Neural cell (in vitro differentiated cells): ENCODE results near the gene PRND. TPM values are rescaled to one million over a fixed set of nuclear protein-coding genes. Genes with fewer than 3 reads are reported as not detected.

Experiments used
- H2AFZ ChIP-seq: fragments of 200-600, 300-800 bp; sonication (generic), shearing (Covaris generic); 2 replicates; pipeline ENCODE4 v1.6.0; 2014; ENCODE audit warnings: low read depth, mild to moderate bottlenecking, antibody characterized with exemption, low read length, moderate library complexity
- H3F3A ChIP-seq: fragments of 200-600 bp; shearing (Covaris generic); 2 replicates; pipeline ENCODE4 v1.6.1; 2016; ENCODE audit warnings: mild to moderate bottlenecking, moderate library complexity, mixed read lengths, antibody characterized with exemption, low read length; ENCODE audit not compliant: insufficient read depth, poor library complexity, severe bottlenecking
- H3K27ac ChIP-seq: fragments of 200-600, 300-800 bp; sonication (generic), shearing (Covaris generic); 2 replicates; pipeline ENCODE4 v1.5.1; 2014; ENCODE audit warnings: mild to moderate bottlenecking, low read length, moderate library complexity
- H3K27me3 ChIP-seq: fragments of 300-800, 200-600 bp; sonication (generic), shearing (Covaris generic); 2 replicates; pipeline ENCODE4 v1.6.0; 2014; ENCODE audit warnings: mild to moderate bottlenecking, low read depth, low read length, moderate library complexity; ENCODE audit not compliant: insufficient read depth
- H3K36me3 ChIP-seq: fragments of 300-800, 200-600 bp; sonication (generic), shearing (Covaris generic); 2 replicates; pipeline ENCODE4 v1.5.1; 2014; ENCODE audit warnings: mild to moderate bottlenecking, antibody characterized with exemption, low read length, moderate library complexity; ENCODE audit not compliant: insufficient read depth
- H3K4me2 ChIP-seq: fragments of 300-800, 200-600 bp; sonication (generic), shearing (Covaris generic); 2 replicates; pipeline ENCODE4 v1.6.0; 2014; ENCODE audit warnings: mild to moderate bottlenecking, low read length
- H3K4me3 ChIP-seq: fragments of 300-800, 200-600 bp; sonication (generic), shearing (Covaris generic); 2 replicates; pipeline ENCODE4 v1.5.1; 2014; ENCODE audit warnings: mild to moderate bottlenecking, low read length, moderate library complexity
- H3K79me2 ChIP-seq: fragments of 200-600 bp; shearing (Covaris generic); replicated peaks from 2 replicates; pipeline ENCODE4 v1.6.0; 2014; ENCODE audit warnings: mild to moderate bottlenecking, low read length, moderate library complexity; ENCODE audit not compliant: insufficient read depth
- H3K9ac ChIP-seq: fragments of 300-800, 200-600 bp; sonication (generic), shearing (Covaris generic); 2 replicates; pipeline ENCODE4 v1.6.1; 2016; ENCODE audit warnings: mild to moderate bottlenecking, low read length, mixed read lengths
- H3K9me2 ChIP-seq: fragments of 200-600 bp; shearing (Covaris generic); 2 replicates; pipeline ENCODE4 v1.6.1; 2016; ENCODE audit warnings: mild to moderate bottlenecking, low read length, mixed read lengths; ENCODE audit not compliant: insufficient read depth
- H3K9me3 ChIP-seq: fragments of 200-600, 300-800 bp; sonication (generic), shearing (Covaris generic); 2 replicates; pipeline ENCODE4 v1.6.1; 2016; ENCODE audit warnings: mild to moderate bottlenecking, mixed run types, low read length, moderate library complexity, mixed read lengths
- H4K20me1 ChIP-seq: fragments of 200-600 bp; shearing (Covaris generic); 2 replicates; pipeline ENCODE4 v1.6.1; 2016; ENCODE audit warnings: mild to moderate bottlenecking, mixed run types; ENCODE audit not compliant: insufficient read depth
- EZH2 ChIP-seq: fragments of 200-600, 300-800 bp; shearing (Covaris generic), sonication (generic); IDR thresholded peaks from 2 replicates; pipeline ENCODE4 v1.6.1; 2014; ENCODE audit warnings: antibody characterized with exemption, low read length, borderline replicate concordance, mild to moderate bottlenecking; ENCODE audit not compliant: insufficient read depth, poor library complexity, severe bottlenecking
- MXI1 ChIP-seq: fragments of 450-650 bp; conservative IDR thresholded peaks from 2 replicates; pipeline ENCODE4 v1.6.1; 2014; ENCODE audit warnings: antibody characterized with exemption, mild to moderate bottlenecking; ENCODE audit not compliant: poor library complexity, severe bottlenecking
- POLR2AphosphoS5 ChIP-seq: IDR thresholded peaks from 2 replicates; pipeline ENCODE4 v1.6.1; 2012
- RAD21 ChIP-seq: fragments of 450-650 bp; conservative IDR thresholded peaks from 2 replicates; pipeline ENCODE4 v1.6.1; 2014; ENCODE audit warnings: antibody characterized with exemption, mild to moderate bottlenecking, moderate library complexity
- SMC3 ChIP-seq: fragments of 450-650 bp; conservative IDR thresholded peaks from 2 replicates; pipeline ENCODE4 v1.6.1; 2014; ENCODE audit warnings: antibody characterized with exemption, mild to moderate bottlenecking, moderate library complexity; ENCODE audit not compliant: poor library complexity
- TAF1 ChIP-seq: IDR thresholded peaks from 2 replicates; pipeline ENCODE4 v1.6.1; 2012; ENCODE audit warnings: low read depth
- polyA plus RNA-seq: library from polyadenylated mRNA; depleted of rRNA; stranded (reverse); fragments of >200 nt; gene quantifications from 2 replicates; pipeline ENCODE4 v1.2.3, GENCODE V29; 2014
- TF ChIP-seq, protein P1 (sequence below): fragments of 450-650 bp; IDR thresholded peaks from 2 replicates; pipeline ENCODE4 v1.5.1; 2014; ENCODE audit warnings: antibody characterized with exemption, mild to moderate bottlenecking, moderate library complexity; ENCODE audit not compliant: poor library complexity, severe bottlenecking
- TF ChIP-seq, protein P2 (sequence below): IDR thresholded peaks from 2 replicates; pipeline ENCODE4 v1.6.1; 2012; ENCODE audit warnings: borderline replicate concordance

The PRND gene
- polyA plus RNA-seq, 1 donor from 2014 or later = not detected

DNA sequence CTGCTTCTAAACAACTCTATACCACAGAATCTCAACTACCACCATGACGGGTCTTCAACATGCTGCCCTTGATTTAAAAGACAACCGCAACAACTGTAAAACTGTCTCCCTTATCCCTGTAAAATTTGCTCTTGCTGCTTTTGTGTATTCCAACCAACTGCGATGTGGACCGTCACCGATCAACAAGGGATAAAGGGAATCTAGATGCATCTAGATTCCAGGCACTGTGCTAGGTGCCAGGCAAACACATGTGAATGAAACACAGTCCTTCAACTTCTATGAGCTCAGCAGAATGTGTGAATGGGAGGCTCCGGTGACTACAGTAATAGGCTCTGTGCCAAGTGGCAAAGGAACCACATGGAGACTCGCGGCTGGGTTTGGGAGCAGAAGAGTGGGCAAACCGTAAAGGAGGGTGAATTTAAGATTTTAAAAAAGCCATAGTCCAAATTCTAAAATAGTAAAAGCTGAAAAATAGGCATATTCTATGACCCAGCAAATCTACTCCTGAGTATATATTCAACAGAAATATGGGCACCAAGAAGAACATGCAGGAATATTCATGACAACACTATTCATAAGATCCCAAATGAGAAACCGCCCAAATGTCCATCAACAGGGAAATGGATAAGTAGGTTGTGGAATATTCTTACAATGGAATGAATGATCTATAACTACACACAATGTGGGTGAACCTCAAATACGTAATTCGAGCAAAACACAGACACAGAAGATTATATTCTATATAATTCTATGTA is 3.7 kb upstream of the PRND start:
- H3K4me3 ChIP-seq = no peak overlapping the region
- no peaks in the 10 kb centered on the region for H3K9me2 ChIP-seq
- no peaks in the 10 kb centered on the region for H3F3A ChIP-seq
- no peaks in the 10 kb centered on the region for H3K36me3 ChIP-seq
- no peak overlapping the region for H2AFZ ChIP-seq
- no peak overlapping the region for H3K9ac ChIP-seq
- H3K9me3 ChIP-seq = no peaks in the 10 kb centered on the region
- no peak overlapping the region for H3K4me2 ChIP-seq
- H3K27me3 ChIP-seq = no peaks in the 10 kb centered on the region
- H3K79me2 ChIP-seq = no peaks in the 10 kb centered on the region
- H3K27ac ChIP-seq = no peak overlapping the region
- TF ChIP-seq MXI1 (no peak), TAF1 (no peak)
- H4K20me1 ChIP-seq = no peaks in the 10 kb centered on the region

DNA sequence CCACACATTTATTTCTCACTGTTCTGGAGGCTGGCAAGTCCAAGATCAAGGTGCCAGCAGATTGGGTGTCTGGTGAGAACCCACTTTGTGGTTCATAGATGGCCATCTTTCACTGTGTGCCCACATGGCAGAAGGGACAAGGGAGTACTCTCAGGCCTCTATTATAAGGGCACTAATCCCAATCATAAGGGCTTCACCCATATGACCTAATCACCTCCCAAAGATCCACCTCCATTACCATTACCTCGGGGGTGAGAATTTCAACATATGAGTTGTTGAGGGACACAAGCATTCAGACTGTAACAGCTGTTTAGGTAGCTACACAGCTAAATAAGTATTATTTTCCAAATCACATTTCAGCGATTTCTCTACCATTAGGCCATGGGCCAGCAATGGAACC is 2.5 kb upstream of the PRND start:
- Histone ChIP-seq H3K4me2 (no peak overlapping the region), H3K9me3 (no peaks in the 10 kb centered on the region), H3F3A (no peaks in the 10 kb centered on the region), H3K9me2 (no peaks in the 10 kb centered on the region), H4K20me1 (no peaks in the 10 kb centered on the region), H3K27me3 (no peaks in the 10 kb centered on the region), H3K27ac (no peak overlapping the region), H3K79me2 (no peaks in the 10 kb centered on the region), H2AFZ (no peak overlapping the region), H3K9ac (no peak overlapping the region), H3K4me3 (no peak overlapping the region), H3K36me3 (no peaks in the 10 kb centered on the region)
- TF ChIP-seq RAD21 = no peak
- no peak for TF ChIP-seq SMC3
- TF ChIP-seq, protein P1, sequence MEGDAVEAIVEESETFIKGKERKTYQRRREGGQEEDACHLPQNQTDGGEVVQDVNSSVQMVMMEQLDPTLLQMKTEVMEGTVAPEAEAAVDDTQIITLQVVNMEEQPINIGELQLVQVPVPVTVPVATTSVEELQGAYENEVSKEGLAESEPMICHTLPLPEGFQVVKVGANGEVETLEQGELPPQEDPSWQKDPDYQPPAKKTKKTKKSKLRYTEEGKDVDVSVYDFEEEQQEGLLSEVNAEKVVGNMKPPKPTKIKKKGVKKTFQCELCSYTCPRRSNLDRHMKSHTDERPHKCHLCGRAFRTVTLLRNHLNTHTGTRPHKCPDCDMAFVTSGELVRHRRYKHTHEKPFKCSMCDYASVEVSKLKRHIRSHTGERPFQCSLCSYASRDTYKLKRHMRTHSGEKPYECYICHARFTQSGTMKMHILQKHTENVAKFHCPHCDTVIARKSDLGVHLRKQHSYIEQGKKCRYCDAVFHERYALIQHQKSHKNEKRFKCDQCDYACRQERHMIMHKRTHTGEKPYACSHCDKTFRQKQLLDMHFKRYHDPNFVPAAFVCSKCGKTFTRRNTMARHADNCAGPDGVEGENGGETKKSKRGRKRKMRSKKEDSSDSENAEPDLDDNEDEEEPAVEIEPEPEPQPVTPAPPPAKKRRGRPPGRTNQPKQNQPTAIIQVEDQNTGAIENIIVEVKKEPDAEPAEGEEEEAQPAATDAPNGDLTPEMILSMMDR = no peak
- TF ChIP-seq POLR2AphosphoS5 = no peak
- no peak for TF ChIP-seq TAF1
- no peak for TF ChIP-seq EZH2
- TF ChIP-seq, protein P2, sequence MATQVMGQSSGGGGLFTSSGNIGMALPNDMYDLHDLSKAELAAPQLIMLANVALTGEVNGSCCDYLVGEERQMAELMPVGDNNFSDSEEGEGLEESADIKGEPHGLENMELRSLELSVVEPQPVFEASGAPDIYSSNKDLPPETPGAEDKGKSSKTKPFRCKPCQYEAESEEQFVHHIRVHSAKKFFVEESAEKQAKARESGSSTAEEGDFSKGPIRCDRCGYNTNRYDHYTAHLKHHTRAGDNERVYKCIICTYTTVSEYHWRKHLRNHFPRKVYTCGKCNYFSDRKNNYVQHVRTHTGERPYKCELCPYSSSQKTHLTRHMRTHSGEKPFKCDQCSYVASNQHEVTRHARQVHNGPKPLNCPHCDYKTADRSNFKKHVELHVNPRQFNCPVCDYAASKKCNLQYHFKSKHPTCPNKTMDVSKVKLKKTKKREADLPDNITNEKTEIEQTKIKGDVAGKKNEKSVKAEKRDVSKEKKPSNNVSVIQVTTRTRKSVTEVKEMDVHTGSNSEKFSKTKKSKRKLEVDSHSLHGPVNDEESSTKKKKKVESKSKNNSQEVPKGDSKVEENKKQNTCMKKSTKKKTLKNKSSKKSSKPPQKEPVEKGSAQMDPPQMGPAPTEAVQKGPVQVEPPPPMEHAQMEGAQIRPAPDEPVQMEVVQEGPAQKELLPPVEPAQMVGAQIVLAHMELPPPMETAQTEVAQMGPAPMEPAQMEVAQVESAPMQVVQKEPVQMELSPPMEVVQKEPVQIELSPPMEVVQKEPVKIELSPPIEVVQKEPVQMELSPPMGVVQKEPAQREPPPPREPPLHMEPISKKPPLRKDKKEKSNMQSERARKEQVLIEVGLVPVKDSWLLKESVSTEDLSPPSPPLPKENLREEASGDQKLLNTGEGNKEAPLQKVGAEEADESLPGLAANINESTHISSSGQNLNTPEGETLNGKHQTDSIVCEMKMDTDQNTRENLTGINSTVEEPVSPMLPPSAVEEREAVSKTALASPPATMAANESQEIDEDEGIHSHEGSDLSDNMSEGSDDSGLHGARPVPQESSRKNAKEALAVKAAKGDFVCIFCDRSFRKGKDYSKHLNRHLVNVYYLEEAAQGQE = no peak
